Body of pancreas (tissue), 2 donors: ENCODE measurements around the gene OR3A1. TPM values are rescaled to one million over a fixed set of nuclear protein-coding genes. Genes with fewer than 3 reads are reported as not detected.

ENCODE experiments used
- total RNA-seq, 2 donors: library from RNA; depleted of rRNA; stranded (reverse); fragments of >200 nt; gene quantifications; one replicate each; pipeline ENCODE4 v1.1.0, GENCODE V29; 2016

Gene OR3A1
- total RNA-seq, 2 donors from 2014 or later = not detected

Other genes starting within 250 kb of the OR3A1 start
- gene OR1D5, start 234.8 kb downstream of the OR3A1 start, total RNA-seq = not detected
- not detected for gene OR1D2, start 193.9 kb downstream of the OR3A1 start, total RNA-seq
- not detected for gene OR1G1, start 170.8 kb downstream of the OR3A1 start, total RNA-seq
- not detected for gene OR1A2, start 100.8 kb downstream of the OR3A1 start, total RNA-seq
- not detected for gene OR1A1, start 90.7 kb downstream of the OR3A1 start, total RNA-seq
- gene OR3A2, start 87.9 kb upstream of the OR3A1 start, total RNA-seq = not detected
- gene OR1E1, start 100.0 kb upstream of the OR3A1 start, total RNA-seq = not detected
- not detected for gene OR3A3, start 113.0 kb upstream of the OR3A1 start, total RNA-seq
- gene OR1E2, start 135.5 kb upstream of the OR3A1 start, total RNA-seq = not detected
- gene SPATA22, start 173.5 kb upstream of the OR3A1 start, total RNA-seq = not detected
- under 1 TPM; 0.66 to 0.78 TPM for gene ASPA, start 177.6 kb upstream of the OR3A1 start, total RNA-seq